ENCODE measurements around the gene CDR2L. TPM values are rescaled to one million over a fixed set of nuclear protein-coding genes. Genes with fewer than 3 reads are reported as not detected.
"Not testable (repeated sequence)": the region's sequence is repeated elsewhere in the genome, so short reads cannot be mapped to it uniquely, and the experiment has no call there.

The CDR2L gene
- polyA plus RNA-seq, 1 of the 3 experiments (the other 2 are of a cell fraction): 21.2 TPM

- Histone ChIP-seq H4K20me1 (ENCODE audit: insufficient read depth) (no peaks in the 10 kb centered on the region), H3K79me2 (ENCODE audit: insufficient read depth) (no peaks in the 10 kb centered on the region), H3K9ac (no peak overlapping the region), H3K4me3 (ENCODE audit: low read depth in 2 of 2, low read length in 1 of 2) (no peak overlapping the region), H2AFZ (ENCODE audit: low read depth) (no peak overlapping the region), H3K27ac (ENCODE audit: low read depth in 2 of 2, low read length in 1 of 2) (no peak overlapping the region), H3K36me3 (replicated peaks in 1 of 2; ENCODE audit: control insufficient read depth in 1 of 2, insufficient read depth in 2 of 2, low read length in 1 of 2) (peaks cover 18 to 32% of the 10 kb centered on the region in 2 experiments), H3K4me2 (no peak overlapping the region), H3K9me3 (no peaks in the 10 kb centered on the region), H3K9me2 (no peaks in the 10 kb centered on the region), H3K4me1 (ENCODE audit: control insufficient read depth in 1 of 2, insufficient read depth in 2 of 2, low read depth in 1 of 2, low read length in 1 of 2) (peaks cover 0 to 1% of the 10 kb centered on the region in 2 experiments; a peak in 1 of 4 replicates), H3F3A (replicated peaks; ENCODE audit: insufficient read depth) (no peaks in the 10 kb centered on the region), H3K27me3 (ENCODE audit: insufficient read depth) (no peaks in the 10 kb centered on the region)
- ChIA-PET CTCF (interaction anchor here (0.7 to 19.8 kb wide), 7 partner anchors 8 to 85 kb away, joined by 3 to 295 read pairs (median 3); no protein-coding TSS in a partner anchor), POLR2A (interaction anchor here (0.6 to 5.3 kb wide), 3 partner anchors 16 to 831 kb away, joined by 3 to 23 read pairs (median 3); no protein-coding TSS in a partner anchor)
- TF ChIP-seq TEAD4 (IDR thresholded peaks at IDR 0.05; ENCODE audit: borderline replicate concordance, insufficient read depth): no peak
- 94% methylated on average over 8 of the region's 8 CpGs for WGBS (ENCODE audit: low lambda C conversion rate)
- no peak for DNase-seq
These were observed 17.9 kb downstream of the CDR2L start for GRCh38 chr17:75005291-75005690.

DNA sequence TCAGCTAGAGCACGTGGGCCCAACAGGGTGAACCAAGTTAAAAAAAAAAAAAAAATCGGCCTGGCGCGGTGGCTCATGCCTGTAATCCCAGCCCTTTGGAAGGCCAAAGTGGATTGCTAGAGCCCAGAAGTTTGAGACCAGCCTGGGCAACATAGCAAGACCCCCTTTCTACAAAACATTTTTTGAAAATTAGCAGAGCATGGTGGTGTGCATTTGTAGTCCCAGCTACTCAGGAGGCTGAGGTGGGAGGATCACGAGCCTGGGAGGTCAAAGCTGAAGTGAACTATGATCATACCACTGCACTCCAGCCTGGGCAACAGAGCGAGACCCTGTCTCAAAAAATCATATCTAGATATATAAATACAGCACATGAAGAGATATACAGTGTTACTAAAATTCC, 18.7 kb downstream of the CDR2L start:
- H3K4me1 ChIP-seq (ENCODE audit: control insufficient read depth in 1 of 2, insufficient read depth in 2 of 2, low read depth in 1 of 2, low read length in 1 of 2); H3K4me3 ChIP-seq (ENCODE audit: low read depth in 2 of 2, low read length in 1 of 2); DNase-seq; H3K4me2 ChIP-seq; H3K27me3 ChIP-seq (ENCODE audit: insufficient read depth); H2AFZ ChIP-seq (ENCODE audit: low read depth); H4K20me1 ChIP-seq (ENCODE audit: insufficient read depth); H3K79me2 ChIP-seq (ENCODE audit: insufficient read depth); H3K27ac ChIP-seq (ENCODE audit: low read depth in 2 of 2, low read length in 1 of 2); H3K9me2 ChIP-seq; H3K9ac ChIP-seq; H3F3A ChIP-seq (replicated peaks; ENCODE audit: insufficient read depth); H3K9me3 ChIP-seq: not testable (repeated sequence)
- H3K36me3 ChIP-seq (replicated peaks in 1 of 2; ENCODE audit: control insufficient read depth in 1 of 2, insufficient read depth in 2 of 2, low read length in 1 of 2): peaks cover 15 to 32% of the 10 kb centered on the region in 2 experiments
- ChIA-PET CTCF (interaction anchor here (0.9 to 19.8 kb wide), 9 partner anchors 11 to 83 kb away, joined by 3 to 295 read pairs (median 4); partner anchors contain the start of gene USH1G), POLR2A (interaction anchor here (1.1 to 5.3 kb wide), 2 partner anchors 16 to 44 kb away, joined by 3 to 23 read pairs; no protein-coding TSS in a partner anchor)
- 92% methylated on average over 6 of the region's 6 CpGs for WGBS (ENCODE audit: low lambda C conversion rate)

- Histone ChIP-seq H3K27ac (ENCODE audit: low read depth in 2 of 2, low read length in 1 of 2) (no peak overlapping the region), H3K79me2 (ENCODE audit: insufficient read depth) (no peaks in the 10 kb centered on the region), H3K4me2 (no peak overlapping the region), H3K4me1 (ENCODE audit: control insufficient read depth in 1 of 2, insufficient read depth in 2 of 2, low read depth in 1 of 2, low read length in 1 of 2) (peaks cover 4 to 15% of the 10 kb centered on the region in 2 experiments; a peak in 3 of 4 replicates), H3K4me3 (ENCODE audit: low read depth in 2 of 2, low read length in 1 of 2) (no peak overlapping the region), H2AFZ (ENCODE audit: low read depth) (no peak overlapping the region), H3K9ac (no peak overlapping the region), H4K20me1 (ENCODE audit: insufficient read depth) (no peaks in the 10 kb centered on the region), H3K36me3 (replicated peaks in 1 of 2; ENCODE audit: control insufficient read depth in 1 of 2, insufficient read depth in 2 of 2, low read length in 1 of 2) (peaks cover 10 to 26% of the 10 kb centered on the region in 2 experiments), H3K27me3 (ENCODE audit: insufficient read depth) (no peaks in the 10 kb centered on the region), H3F3A (replicated peaks; ENCODE audit: insufficient read depth) (peaks cover 10% of the 10 kb centered on the region), H3K9me2 (no peaks in the 10 kb centered on the region), H3K9me3 (no peaks in the 10 kb centered on the region)
- CTCF ChIA-PET: interaction anchor here (0.9 to 19.8 kb wide), 9 partner anchors 11 to 406 kb away, joined by 3 to 295 read pairs (median 4); partner anchors contain the start of gene USH1G
- DNase-seq: no peak
- TF ChIP-seq RAD21 (IDR thresholded peaks at IDR 0.05; ENCODE audit: low read length): peak; percentile 60
- peak; percentile 29; the same call in 1 of the 2 replicates for TF ChIP-seq SMC3 (IDR thresholded peaks at IDR 0.05; ENCODE audit: low read depth, low read length)
- no peak for TF ChIP-seq GABPA (IDR thresholded peaks at IDR 0.05; ENCODE audit: low read depth)
- 91% methylated on average over 5 of the region's 5 CpGs for WGBS (ENCODE audit: low lambda C conversion rate)
- POLR2A ChIA-PET: interaction anchor here (5.3 kb wide), 1 partner anchor 17 kb away, joined by 23 read pairs; no protein-coding TSS in a partner anchor
These were observed 19.2 kb downstream of the CDR2L start for GRCh38 chr17:75006653-75007052.

DNA sequence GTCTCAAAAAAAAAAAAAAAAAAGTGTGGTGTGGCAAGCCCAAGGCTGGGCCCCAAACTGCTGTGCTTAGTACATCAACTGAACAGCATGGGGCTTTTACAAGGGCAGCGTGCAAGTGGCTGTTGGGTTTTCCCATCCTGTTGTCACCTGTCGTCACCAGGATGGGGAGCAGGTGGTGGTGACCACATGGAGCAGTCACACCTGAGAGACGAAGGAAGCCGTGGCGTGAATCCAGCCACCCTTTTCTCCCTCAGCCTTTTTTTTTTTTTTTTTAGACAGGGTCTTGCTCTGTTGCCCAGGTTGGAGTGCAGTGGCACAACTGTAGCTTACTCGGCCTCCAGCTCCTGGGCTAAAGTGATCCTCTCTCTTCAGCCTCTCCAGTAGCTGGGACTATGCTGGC, 20.9 kb downstream of the CDR2L start:
- peaks cover 0 to 10% of the 10 kb centered on the region in 2 experiments for H3K36me3 ChIP-seq (replicated peaks in 1 of 2; ENCODE audit: control insufficient read depth in 1 of 2, insufficient read depth in 2 of 2, low read length in 1 of 2)
- H2AFZ ChIP-seq (ENCODE audit: low read depth): no peak overlapping the region
- ChIA-PET POLR2A (interaction anchor here (1.0 to 5.3 kb wide), 2 partner anchors 9 to 19 kb away, joined by 4 to 23 read pairs; no protein-coding TSS in a partner anchor), CTCF (interaction anchor here (0.6 to 19.8 kb wide), 8 partner anchors 10 to 471 kb away, joined by 3 to 295 read pairs (median 4); partner anchors contain the start of genes CDR2L and OTOP2)
- no peak for DNase-seq
- H3K9me2 ChIP-seq: no peaks in the 10 kb centered on the region
- no peak overlapping the region for H3K27ac ChIP-seq (ENCODE audit: low read depth in 2 of 2, low read length in 1 of 2)
- H3K9me3 ChIP-seq: no peaks in the 10 kb centered on the region
- no peak overlapping the region for H3K4me3 ChIP-seq (ENCODE audit: low read depth in 2 of 2, low read length in 1 of 2)
- H3K79me2 ChIP-seq (ENCODE audit: insufficient read depth): peaks cover 6% of the 10 kb centered on the region
- no peak overlapping the region for H3K9ac ChIP-seq
- H3K27me3 ChIP-seq (ENCODE audit: insufficient read depth): no peaks in the 10 kb centered on the region
- WGBS (ENCODE audit: low lambda C conversion rate): 93% methylated on average over 6 of the region's 6 CpGs
- H3K4me1 ChIP-seq (ENCODE audit: control insufficient read depth in 1 of 2, insufficient read depth in 2 of 2, low read depth in 1 of 2, low read length in 1 of 2): peaks cover 11 to 21% of the 10 kb centered on the region in 2 experiments; a peak in 3 of 4 replicates
- H3F3A ChIP-seq (replicated peaks; ENCODE audit: insufficient read depth): peaks cover 16% of the 10 kb centered on the region
- no peak overlapping the region for H3K4me2 ChIP-seq
- H4K20me1 ChIP-seq (ENCODE audit: insufficient read depth): no peaks in the 10 kb centered on the region
- TF ChIP-seq MXI1 (IDR thresholded peaks at IDR 0.05; ENCODE audit: low read depth, low read length) (no peak), IRF3 (IDR thresholded peaks at IDR 0.05; ENCODE audit: low read depth, low read length) (no peak), MEF2A (IDR thresholded peaks at IDR 0.05; ENCODE audit: borderline replicate concordance, low read depth) (no peak), GATA2 (CRISPR knock-in tag; IDR thresholded peaks at IDR 0.05) (no peak), GABPA (IDR thresholded peaks at IDR 0.05; ENCODE audit: low read depth) (no peak), FOSL2 (IDR thresholded peaks at IDR 0.05; ENCODE audit: borderline replicate concordance, low read depth) (no peak), YY1 (IDR thresholded peaks at IDR 0.05; ENCODE audit: low read depth) (no peak), USF2 (IDR thresholded peaks at IDR 0.05; ENCODE audit: borderline replicate concordance, low read depth, low read length) (no peak)
- TF ChIP-seq, protein P1, sequence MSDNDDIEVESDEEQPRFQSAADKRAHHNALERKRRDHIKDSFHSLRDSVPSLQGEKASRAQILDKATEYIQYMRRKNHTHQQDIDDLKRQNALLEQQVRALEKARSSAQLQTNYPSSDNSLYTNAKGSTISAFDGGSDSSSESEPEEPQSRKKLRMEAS (IDR thresholded peaks at IDR 0.05; ENCODE audit: low read depth): no peak
